ENCODE results near the gene ADAMTSL3. TPM values are rescaled to one million over a fixed set of nuclear protein-coding genes. Genes with fewer than 3 reads are reported as not detected.

The ADAMTSL3 gene
- total and polyA plus RNA-seq, 2 of the 8 experiments (the other 6 are each of a cell fraction or from before 2014, with no cell fraction given) = 0.35 to 1.4 TPM

GRCh38 chr15:83929619-83930018 is 275.7 kb downstream of the ADAMTSL3 start (continued):
- no peak for TF ChIP-seq ATF2 (IDR thresholded peaks at IDR 0.05; ENCODE audit: low read length)
